Activated naive CD8-positive, alpha-beta T cell treated with anti-CD3 and anti-CD28 coated beads, Interleukin-2, amount 50 U/mL, for 24 hours (primary cell): Measurements from ENCODE around the gene PLEKHN1.
"Not testable (repeated sequence)": the region's sequence is repeated elsewhere in the genome, so short reads cannot be mapped to it uniquely, and the experiment has no call there.

Experiments
- ATAC-seq: fragments of 150-1000 bp; cut with Tn5 transposase; one replicate; pipeline ENCODE4 v1.10.0; 2021
- DNase-seq: peaks from one replicate; pipeline ENCODE4 v3.0.0; 2021
- H3K27ac Mint-ChIP-seq: one replicate; pipeline ENCODE4 v1.8.0; 2021; ENCODE audit warnings: mild to moderate bottlenecking, mixed read lengths
- H3K27me3 Mint-ChIP-seq: one replicate; pipeline ENCODE4 v1.8.0; 2021; ENCODE audit warnings: mixed read lengths
- H3K36me3 Mint-ChIP-seq: one replicate; pipeline ENCODE4 v1.8.0; 2021; ENCODE audit warnings: low read depth, mixed read lengths
- H3K4me1 Mint-ChIP-seq: one replicate; pipeline ENCODE4 v1.8.0; 2021; ENCODE audit warnings: mixed read lengths
- H3K4me3 Mint-ChIP-seq: one replicate; pipeline ENCODE4 v1.8.0; 2021; ENCODE audit warnings: mild to moderate bottlenecking, moderate library complexity, mixed read lengths
- H3K9me3 Mint-ChIP-seq: one replicate; pipeline ENCODE4 v1.8.0; 2021; ENCODE audit warnings: mixed read lengths

The PLEKHN1 gene

DNA sequence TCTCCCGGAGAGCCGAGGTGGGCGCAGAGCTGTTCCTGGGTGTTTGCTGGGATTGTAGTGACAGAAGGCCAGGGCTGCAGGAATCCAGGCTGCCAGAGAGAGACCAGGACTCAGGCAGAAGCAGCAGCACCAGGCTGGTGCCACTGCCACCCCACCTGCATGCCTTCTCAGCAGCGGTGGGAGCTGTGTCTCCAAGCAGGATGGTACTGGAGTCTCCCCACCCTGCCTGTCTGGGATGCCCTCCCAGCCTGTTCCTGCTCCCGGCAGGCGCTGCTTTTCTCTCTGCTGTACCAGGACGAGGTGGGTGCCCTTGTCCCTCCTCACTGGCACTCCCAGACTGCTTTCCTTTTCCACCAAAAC is 38.1 kb downstream of the PLEKHN1 start:
- DNase-seq = no peak
- H3K4me3 Mint-ChIP-seq = no peak overlapping the region
- H3K4me1 Mint-ChIP-seq = peaks cover 19% of the 10 kb centered on the region
- no peaks in the 10 kb centered on the region for H3K9me3 Mint-ChIP-seq
- peaks cover 52% of the 10 kb centered on the region for H3K27me3 Mint-ChIP-seq
- H3K36me3 Mint-ChIP-seq = no peaks in the 10 kb centered on the region
- no peak overlapping the region for H3K27ac Mint-ChIP-seq
- no peak for ATAC-seq

DNA sequence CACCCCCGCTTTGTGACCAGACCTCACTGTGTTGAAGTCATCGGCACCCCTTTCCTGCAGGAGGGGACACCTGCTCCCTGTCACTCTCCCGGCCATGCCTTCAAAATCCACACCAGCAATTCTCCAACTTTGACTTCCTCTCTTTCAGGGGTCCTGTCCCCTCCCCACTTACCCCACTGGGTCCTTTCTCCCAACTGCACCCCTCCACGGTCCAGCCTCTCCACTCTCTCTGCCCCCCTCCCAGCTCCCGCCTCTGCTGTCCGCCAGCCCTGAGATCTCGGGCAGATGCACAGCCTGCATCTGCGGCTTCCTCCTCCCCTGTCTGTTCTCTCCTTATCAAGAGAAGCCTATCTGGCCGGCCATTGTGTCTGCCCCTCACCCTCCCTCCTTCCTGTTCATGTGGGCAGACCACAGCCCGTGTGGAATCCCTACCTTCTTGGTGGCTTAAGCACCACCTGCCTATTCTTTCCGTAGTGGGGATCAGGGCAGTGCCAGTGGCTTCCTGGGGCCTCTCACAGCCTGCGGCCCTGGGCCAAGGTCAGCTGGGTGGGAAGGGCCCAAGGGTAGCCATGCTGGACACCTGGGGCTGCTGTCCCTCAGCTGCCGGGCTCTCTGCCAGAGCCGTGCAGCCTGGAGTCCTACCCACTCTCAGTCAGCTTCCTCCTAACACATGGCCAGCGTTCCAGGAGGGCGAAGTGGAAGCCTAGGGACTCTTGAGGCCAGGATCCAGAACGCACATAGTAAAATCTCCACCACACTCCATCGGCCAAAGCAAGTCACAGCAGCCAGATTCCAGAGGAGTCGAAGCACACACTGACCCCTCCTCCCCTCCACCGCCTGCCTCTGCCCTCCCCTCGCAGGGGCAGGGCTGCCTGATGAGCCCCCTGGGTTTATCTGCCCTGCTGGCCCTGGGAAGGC is 38.8 kb downstream of the PLEKHN1 start:
- H3K4me1 Mint-ChIP-seq = peaks cover 19% of the 10 kb centered on the region
- peaks cover 50% of the 10 kb centered on the region for H3K27me3 Mint-ChIP-seq
- no peaks in the 10 kb centered on the region for H3K9me3 Mint-ChIP-seq
- no peaks in the 10 kb centered on the region for H3K36me3 Mint-ChIP-seq
- ATAC-seq (peak; percentile 8), DNase-seq (no peak)
- H3K4me3 Mint-ChIP-seq = no peak overlapping the region
- no peak overlapping the region for H3K27ac Mint-ChIP-seq

DNA sequence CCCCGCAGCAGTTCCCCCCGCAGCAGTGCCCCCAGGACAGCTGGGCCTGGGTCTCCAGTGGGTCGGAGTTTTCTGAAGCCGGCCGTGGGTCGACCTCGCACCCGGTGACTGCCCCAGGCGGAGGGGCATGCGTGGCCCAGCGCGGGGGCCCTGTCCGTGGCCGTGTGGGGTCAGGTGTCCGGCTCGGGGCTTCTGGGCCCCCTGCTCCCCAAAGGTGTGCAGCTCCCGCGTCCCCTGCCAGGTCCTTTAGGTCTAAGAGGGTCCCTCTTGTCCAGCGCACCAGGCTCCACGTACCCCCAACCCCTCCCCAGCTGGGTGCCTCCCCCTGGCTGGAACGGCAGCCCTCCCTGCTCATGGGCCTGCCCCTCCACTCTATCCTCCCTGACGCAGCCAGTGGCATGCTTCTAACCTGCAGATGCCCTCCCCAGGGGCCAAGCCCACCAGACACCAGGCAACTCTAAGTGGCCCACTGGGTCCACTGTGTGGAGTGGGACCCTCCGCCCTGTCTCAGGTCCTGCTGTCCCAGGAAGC is 39.6 kb downstream of the PLEKHN1 start:
- Mint-ChIP-seq H3K4me1 (peaks cover 17% of the 10 kb centered on the region), H3K4me3 (no peak overlapping the region), H3K27ac (no peak overlapping the region), H3K36me3 (no peaks in the 10 kb centered on the region), H3K9me3 (no peaks in the 10 kb centered on the region), H3K27me3 (peaks cover 47% of the 10 kb centered on the region)
- DNase-seq (no peak), ATAC-seq (no peak)

DNA sequence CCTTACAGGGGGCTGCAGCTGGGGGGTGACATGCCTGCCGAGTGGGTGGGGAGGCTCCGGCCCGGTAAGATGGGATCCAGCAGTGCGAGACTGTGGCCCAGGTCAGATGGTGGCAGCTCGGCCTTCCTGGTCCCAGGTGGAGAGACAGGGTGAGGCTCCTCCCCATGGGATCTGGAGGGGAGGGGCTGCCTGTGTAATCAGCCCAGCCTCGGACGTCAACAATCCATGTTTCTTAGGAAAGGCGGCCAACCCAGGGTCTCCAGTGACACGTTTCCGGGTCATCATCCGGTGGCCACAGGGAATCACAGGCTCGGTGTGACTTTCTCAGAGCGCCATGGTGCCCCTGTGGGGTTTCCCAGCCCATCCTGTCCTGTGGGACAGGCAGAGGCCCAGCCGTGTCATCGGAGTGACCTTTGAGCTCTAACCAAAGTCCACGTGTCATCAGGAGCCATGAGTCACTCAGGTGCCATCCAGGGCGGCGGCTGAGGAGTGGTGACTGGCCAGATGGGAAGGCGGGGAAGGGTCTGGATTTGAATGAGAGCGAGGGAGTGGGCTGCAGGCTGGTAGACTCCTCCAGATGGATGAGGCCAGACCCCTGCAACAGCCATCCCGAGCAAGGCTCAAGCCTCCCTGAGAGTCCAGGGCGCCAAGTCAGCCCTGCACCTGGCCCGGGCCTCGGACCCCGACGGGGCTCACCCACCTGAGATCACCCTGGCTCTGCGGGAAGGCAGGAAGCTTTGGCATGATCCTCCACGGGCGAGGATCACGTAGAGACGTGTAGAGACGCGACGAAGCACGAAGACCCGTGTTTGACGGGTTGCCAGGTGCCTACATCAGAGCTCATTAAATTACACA is 40.2 kb downstream of the PLEKHN1 start:
- DNase-seq = no peak
- no peaks in the 10 kb centered on the region for H3K9me3 Mint-ChIP-seq
- H3K36me3 Mint-ChIP-seq = no peaks in the 10 kb centered on the region
- H3K27ac Mint-ChIP-seq = no peak overlapping the region
- H3K27me3 Mint-ChIP-seq = peaks cover 47% of the 10 kb centered on the region
- ATAC-seq = peak; percentile 12
- no peak overlapping the region for H3K4me3 Mint-ChIP-seq
- peaks cover 17% of the 10 kb centered on the region for H3K4me1 Mint-ChIP-seq

DNA sequence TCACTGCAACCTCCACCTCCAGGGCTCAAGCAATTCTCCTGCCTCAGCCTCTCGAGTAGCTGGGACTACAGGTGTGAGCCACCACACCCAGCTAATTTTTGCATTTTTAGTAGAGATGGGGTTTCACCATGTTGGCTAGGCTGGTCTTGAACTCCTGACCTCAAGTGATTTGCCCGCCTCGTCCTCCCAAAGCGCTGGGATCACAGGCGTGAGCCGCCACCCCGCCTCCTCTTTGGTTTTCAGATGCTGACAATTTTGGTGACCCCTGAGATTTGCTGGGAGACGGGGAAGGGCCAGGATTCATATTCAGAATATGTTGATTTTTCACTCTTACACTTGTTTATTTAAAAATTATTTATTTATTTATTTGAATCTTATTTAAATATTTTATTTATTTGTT is 43.8 kb downstream of the PLEKHN1 start:
- peaks cover 21% of the 10 kb centered on the region for H3K27me3 Mint-ChIP-seq
- not testable (repeated sequence) for H3K27ac Mint-ChIP-seq, DNase-seq, H3K4me3 Mint-ChIP-seq, ATAC-seq, H3K9me3 Mint-ChIP-seq, H3K36me3 Mint-ChIP-seq
- H3K4me1 Mint-ChIP-seq = peaks cover 40% of the 10 kb centered on the region

DNA sequence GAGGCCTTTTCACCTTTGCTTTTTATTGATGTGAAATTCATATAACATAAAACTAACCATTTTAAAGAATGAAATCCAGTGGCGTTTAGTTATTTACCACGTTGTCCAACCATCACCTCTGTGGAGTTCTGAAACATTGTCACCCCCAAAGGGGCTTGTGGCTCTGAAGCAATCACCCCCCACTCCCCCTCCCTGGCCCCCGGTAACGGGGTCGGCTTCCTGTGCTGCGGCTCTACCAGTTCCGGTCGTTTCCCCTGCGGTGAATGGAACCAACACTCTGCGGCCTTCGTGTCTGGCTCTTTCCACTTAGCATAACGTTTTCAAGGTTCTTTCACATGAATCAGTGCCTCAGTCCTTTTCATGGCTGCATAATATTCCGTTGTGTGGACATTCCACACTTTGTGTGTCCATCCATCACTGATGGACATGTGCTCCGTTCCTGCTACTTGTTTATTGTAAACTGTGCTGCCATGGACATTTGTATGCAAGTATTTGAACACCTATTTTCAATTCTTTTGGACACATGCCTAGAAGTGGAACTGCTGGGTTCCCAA is 45.2 kb downstream of the PLEKHN1 start:
- no peak for DNase-seq
- Mint-ChIP-seq H3K9me3 (no peaks in the 10 kb centered on the region), H3K4me1 (peaks cover 39% of the 10 kb centered on the region), H3K4me3 (no peak overlapping the region), H3K27me3 (peaks cover 14% of the 10 kb centered on the region), H3K36me3 (no peaks in the 10 kb centered on the region), H3K27ac (no peak overlapping the region)
- ATAC-seq = no peak

DNA sequence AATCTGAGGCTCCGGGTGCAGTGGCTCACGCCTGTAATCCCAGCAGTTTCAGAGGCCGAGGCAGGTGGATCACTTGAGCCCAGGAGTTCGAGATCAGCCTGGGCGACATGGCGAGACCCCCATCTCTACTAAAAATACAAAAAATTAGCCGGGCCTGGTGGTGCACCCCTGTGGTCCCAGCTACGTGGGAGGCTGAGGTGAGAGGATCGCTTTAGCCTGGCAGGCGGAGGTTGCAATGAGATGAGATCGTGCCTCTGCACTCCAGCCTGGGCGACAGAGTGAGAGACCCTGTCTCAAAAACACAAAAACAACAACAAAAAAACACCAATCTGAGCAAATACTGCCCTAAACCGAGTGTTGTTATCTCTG is 46.4 kb downstream of the PLEKHN1 start:
- H3K4me3 Mint-ChIP-seq = peak overlapping the region; percentile 87

DNA sequence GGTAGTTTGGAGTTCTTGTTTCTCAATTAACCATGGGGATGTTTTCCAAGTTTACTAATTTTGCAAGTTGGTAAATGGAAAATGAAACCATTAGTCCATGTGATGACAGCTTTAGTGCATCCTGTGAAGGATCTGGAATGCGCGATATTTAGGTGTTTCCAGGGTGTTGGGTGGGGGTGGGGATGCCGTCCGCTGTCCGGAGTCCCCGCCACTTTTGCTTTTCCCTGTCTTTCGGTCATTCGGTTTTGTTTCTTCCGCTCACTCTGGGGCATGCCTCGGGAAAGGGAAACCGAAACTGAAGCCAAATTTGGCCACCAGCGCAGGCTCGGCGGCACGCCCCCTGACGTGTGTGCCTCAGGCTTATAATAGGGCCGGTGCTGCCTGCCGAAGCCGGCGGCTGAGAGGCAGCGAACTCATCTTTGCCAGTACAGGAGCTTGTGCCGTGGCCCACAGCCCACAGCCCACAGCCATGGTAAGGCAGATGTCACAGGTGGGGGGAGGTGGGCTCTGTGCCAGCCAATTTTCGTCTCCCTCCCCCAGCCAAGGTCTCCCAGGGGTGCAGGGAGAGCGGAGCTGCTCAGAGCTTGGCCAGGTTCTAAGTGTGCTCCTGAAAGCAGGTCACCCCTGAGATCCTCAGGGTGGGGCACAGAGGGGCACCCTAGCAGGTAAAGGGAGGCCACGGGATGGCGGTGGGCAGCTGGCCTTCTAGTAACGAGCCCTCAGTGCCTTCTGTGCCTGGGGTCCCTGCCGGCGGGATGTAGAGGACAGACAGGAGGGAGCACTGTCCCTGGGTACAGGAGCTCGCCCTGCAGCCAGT is 47.0 kb downstream of the PLEKHN1 start, which contains the start of gene ISG15:
ISG15 (plus strand) TSS at position 393 of the 817 bp plus-strand sequence; CDS start at position 470, 77 bp downstream.
- Mint-ChIP-seq H3K4me3 (peak within 1 kb of the TSS; percentile 87), H3K36me3 (peaks cover 2% of the 10 kb centered on the region), H3K27ac (peak within 1 kb of the TSS; percentile 96), H3K9me3 (no peaks in the 10 kb centered on the region), H3K27me3 (peaks cover 6% of the 10 kb centered on the region), H3K4me1 (peaks cover 44% of the 10 kb centered on the region)
- ATAC-seq = peak; percentile 94
- peak; percentile 89 for DNase-seq

More for the DNA sequence above, 46.4 kb downstream of the PLEKHN1 start:
- not testable (repeated sequence) for H3K36me3 Mint-ChIP-seq, ATAC-seq, H3K9me3 Mint-ChIP-seq, DNase-seq
- H3K27me3 Mint-ChIP-seq = peaks cover 10% of the 10 kb centered on the region
- peaks cover 44% of the 10 kb centered on the region for H3K4me1 Mint-ChIP-seq
- peak overlapping the region; percentile 96 for H3K27ac Mint-ChIP-seq

DNA sequence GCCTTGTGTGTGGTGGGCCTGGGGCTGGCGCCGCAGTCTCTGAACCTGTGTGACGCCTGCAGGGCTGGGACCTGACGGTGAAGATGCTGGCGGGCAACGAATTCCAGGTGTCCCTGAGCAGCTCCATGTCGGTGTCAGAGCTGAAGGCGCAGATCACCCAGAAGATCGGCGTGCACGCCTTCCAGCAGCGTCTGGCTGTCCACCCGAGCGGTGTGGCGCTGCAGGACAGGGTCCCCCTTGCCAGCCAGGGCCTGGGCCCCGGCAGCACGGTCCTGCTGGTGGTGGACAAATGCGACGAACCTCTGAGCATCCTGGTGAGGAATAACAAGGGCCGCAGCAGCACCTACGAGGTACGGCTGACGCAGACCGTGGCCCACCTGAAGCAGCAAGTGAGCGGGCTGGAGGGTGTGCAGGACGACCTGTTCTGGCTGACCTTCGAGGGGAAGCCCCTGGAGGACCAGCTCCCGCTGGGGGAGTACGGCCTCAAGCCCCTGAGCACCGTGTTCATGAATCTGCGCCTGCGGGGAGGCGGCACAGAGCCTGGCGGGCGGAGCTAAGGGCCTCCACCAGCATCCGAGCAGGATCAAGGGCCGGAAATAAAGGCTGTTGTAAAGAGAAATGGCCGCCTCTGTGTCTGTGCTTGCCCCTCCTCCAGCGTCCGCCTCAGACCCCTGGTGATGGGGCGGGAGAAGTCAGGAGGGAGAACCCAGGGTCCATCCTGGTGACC is 47.8 kb downstream of the PLEKHN1 start:
- no peaks in the 10 kb centered on the region for H3K9me3 Mint-ChIP-seq
- H3K27ac Mint-ChIP-seq = peak overlapping the region; percentile 96
- no peak for DNase-seq
- H3K27me3 Mint-ChIP-seq = peaks cover 2% of the 10 kb centered on the region
- peak; percentile 27 for ATAC-seq
- peak overlapping the region; percentile 87 for H3K4me3 Mint-ChIP-seq
- peaks cover 2% of the 10 kb centered on the region for H3K36me3 Mint-ChIP-seq
- H3K4me1 Mint-ChIP-seq = peaks cover 43% of the 10 kb centered on the region

DNA sequence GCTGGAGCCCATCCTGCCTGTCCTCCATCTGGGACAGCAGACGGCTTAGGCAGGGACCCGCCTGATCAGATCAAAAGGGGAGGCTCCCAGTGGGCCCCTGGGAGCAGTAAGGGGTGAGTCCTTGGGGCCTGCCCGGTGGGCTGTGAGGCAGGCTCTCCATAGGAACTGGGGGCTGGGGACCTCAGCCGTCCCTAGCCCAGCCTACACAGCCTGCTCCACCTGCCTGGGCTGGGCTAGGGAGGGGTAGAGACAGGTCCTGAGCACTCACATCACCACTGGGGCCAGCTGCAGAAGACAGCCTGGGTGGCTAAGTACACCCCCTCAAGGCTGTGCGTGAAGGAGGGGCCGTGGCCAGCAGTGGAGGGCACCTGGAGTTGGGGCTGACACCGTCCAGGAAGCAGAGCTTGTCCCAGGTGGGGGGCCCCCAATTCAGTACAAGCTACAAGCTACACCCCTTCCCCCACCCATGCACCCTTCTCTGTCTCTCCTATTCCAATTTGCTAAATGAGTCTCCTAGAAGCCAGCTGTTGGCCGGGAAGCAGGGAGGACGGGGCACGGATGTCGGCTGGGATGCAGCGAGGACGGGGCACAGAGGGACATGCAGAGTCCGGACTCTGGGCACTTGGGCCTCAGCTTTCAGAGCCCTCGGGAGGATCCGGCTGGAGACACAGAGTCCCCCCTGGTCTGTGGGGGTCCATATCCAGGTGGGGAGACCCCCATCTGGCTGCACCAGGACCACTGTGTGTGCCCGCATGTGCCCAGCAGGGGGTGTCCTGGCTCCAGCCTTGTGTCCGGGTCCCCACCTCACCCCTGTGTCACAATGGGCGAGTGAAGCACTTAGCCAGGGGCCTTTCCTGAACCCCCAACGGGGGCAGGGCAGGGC is 48.8 kb downstream of the PLEKHN1 start:
- no peaks in the 10 kb centered on the region for H3K9me3 Mint-ChIP-seq
- peaks cover 42% of the 10 kb centered on the region for H3K4me1 Mint-ChIP-seq
- no peaks in the 10 kb centered on the region for H3K27me3 Mint-ChIP-seq
- DNase-seq = peak; percentile 58
- no peak for ATAC-seq
- H3K36me3 Mint-ChIP-seq = peaks cover 2% of the 10 kb centered on the region
- H3K4me3 Mint-ChIP-seq = peak overlapping the region; percentile 87
- H3K27ac Mint-ChIP-seq = peak overlapping the region; percentile 96

DNA sequence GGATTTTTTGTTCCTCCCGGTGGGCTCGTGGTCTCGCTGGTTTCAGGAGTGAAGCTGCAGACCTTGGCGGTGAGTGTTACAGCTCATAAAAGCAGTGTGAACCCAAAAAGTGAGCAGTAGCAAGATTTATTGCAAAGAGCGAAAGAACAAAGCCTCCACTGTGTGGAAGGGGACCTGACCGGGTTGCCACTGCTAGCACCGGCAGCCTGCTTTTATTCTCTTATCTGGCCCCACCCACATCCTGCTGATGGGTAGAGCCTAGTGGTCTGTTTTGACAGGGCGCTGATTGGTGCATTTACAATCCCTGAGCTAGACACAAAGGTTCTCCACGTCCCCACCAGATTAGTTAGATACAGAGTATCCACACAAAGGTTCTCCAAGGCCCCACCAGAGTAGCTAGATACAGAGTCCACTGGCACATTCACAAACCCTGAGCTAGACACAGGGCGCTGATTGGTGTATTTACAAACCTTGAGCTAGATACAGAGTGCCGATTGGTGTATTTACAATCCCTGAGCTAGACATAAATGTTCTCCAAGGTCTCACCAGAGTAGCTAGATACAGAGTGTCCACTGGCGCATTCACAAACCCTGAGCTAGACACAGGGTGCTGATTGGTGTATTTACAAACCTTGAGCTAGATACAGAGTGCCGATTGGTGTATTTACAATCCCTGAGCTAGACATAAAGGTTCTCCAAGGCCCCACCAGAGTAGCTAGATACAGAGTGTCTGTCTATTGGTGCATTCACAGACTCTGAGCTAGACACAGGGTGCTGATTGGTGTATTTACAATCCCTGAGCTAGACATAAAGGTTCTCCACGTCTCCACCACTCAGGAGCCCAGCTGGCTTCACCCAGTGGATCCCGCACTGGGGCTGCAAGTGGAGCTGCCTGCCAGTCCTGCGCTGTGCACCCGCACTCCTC is 51.4 kb downstream of the PLEKHN1 start:
- not testable (repeated sequence) for DNase-seq, H3K36me3 Mint-ChIP-seq, H3K27ac Mint-ChIP-seq, H3K27me3 Mint-ChIP-seq, H3K4me3 Mint-ChIP-seq, ATAC-seq, H3K9me3 Mint-ChIP-seq
- H3K4me1 Mint-ChIP-seq = peaks cover 37% of the 10 kb centered on the region

DNA sequence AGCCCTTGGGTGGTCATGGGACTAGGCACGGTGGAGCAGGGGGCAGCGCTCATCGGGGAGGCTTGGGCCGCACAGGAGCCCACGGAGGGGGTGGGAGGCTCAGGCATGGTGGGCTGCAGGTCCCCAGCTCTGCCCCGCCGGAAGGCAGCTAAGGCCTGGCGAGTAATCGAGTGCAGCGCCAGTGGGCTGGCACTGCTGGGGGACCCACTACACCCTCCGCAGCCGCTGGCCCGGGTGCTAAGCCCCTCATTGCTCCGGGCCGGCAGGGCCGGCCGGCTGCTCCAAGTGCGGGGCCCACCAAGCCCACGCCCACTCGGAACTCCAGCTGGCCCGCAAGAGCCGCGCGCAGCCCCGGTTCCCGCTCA is 52.0 kb downstream of the PLEKHN1 start:
- H3K27ac Mint-ChIP-seq, H3K9me3 Mint-ChIP-seq, H3K4me3 Mint-ChIP-seq, H3K36me3 Mint-ChIP-seq, DNase-seq, H3K27me3 Mint-ChIP-seq, ATAC-seq: not testable (repeated sequence)
- H3K4me1 Mint-ChIP-seq = peaks cover 32% of the 10 kb centered on the region
